ENCODE measurements around the gene RALGPS1.

The RALGPS1 gene

GRCh38 chr9:127081250-127082185 is 166.9 kb downstream of the RALGPS1 start:
- DNase-seq, result no peak

DNA sequence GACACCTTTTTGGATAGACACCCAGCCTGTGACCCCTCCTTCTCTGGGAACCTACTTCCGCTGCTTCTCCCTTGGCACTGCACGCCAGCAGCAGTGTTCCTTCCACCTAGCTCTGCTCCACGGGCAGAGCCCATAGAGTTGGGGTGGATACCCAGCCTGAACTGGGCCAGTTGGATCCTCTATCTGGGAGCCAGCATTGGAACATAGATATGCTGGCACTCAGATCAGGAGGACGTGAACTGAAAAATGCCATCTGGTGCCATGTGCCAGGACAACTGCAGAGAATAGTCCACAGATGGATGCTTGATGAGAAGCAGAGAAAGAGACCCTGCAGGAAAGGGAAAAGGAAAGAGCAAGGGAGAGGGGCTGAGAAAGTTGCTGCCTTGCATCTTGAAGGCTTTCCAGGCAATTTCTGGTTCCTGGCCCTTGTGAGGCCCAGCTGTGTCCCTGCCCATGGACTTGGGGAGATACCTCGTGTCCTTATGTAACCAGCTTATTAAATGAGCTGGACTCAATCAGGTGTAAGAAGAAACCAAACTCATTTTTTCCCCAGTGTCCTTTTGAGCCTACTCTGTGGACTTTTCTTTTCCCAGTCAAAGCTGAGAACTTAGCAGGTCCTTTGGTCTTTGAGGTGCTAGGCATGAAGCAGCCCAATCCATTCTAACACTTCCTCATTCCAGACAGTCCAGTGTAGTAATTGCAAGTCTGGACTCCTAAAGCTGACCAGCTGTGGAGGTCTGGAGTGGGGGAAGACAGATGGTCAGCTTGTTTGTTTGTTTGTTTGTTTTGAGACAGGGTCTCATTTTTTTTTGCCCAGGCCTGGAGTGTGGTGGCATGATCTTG is 168.8 kb downstream of the RALGPS1 start:
- DNase-seq, result no peak

- no peak for DNase-seq
These were observed 169.8 kb downstream of the RALGPS1 start for GRCh38 chr9:127084076-127085039.

GRCh38 chr9:127085186-127085585 is 170.6 kb downstream of the RALGPS1 start:
- no peak for DNase-seq

- DNase-seq, result no peak
These were observed 172.2 kb downstream of the RALGPS1 start for GRCh38 chr9:127086771-127087170.

DNA sequence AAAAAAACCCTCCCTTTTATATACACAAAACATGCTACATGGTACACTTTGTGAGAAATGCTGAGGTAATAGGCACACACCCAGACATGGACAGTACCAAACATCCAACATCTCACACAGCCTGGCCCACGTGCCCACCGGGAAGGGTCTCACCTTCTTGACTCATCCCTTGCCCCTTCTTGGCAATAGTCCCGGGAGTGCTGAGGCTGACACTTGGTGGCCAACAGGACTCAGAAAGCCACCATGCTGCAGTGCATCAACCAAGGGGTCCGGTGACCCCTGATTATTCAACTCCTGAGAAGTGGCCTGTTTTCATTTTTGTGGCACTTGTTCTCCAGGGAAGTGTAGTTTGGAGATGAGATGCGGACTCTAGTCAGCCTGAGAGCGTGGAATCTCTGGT is 172.8 kb downstream of the RALGPS1 start:
- no peak for DNase-seq

DNA sequence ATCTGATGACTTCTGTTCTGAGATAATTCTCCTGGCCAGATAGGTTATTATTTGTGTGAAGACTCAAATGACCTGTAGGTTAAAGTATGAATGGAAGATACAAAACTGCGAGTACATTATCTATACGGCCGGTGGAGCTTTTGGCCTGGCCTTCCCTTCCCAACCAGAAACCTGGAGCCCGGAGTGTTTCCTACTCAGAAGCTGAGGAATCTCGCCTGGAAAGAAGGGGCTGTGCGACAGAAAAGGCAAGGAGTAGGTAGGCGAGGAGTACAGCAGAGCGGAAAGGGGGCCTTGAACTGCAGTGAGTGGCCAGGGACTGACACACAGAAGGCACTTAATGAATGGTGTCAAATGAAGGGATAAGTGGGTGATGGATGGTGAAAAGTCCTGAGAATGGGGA is 173.3 kb downstream of the RALGPS1 start:
- no peak for DNase-seq

DNA sequence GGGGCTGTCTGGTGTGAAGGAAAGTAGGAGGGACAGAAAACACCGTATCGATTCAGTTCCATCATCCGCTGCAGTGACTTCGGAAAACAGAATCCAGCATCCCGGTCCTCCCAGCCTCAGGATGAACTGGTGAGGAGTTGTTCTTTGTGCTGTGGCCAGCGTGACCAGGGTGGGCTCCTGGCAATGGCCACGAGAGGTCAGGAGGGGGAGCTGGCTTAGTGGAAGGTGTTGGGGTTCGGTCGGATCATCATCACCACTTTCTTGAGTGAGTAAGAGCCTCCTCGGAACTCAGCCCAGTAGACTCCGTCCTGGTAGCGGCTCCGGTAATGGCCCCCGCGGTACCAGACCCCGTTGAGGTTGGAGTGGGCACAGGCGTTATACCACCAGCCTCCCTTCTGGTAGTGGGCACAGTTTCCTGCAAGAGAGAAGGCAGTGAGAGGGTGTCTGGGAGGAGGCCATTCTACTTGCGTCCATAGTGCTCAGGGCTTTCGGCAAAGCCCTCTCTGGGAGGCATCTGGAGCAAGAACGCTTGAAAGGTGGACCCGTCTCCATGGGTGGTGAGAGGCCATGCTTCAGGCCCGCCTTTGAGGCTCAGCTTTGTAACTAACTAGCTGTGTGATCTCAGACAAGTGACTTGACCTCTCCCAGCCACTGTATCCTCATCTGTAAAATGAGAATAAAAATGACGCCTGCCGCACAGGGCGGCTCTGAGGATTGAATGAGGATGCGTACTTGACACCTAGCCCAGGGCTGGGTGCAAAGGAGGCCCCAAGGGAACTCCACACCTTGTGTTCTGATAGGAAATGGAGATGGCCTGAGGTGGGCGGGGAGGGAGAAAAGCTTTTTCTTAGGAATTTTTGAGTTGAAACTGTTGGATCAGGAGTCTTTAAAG is 174.4 kb downstream of the RALGPS1 start:
- no peak for DNase-seq

DNA sequence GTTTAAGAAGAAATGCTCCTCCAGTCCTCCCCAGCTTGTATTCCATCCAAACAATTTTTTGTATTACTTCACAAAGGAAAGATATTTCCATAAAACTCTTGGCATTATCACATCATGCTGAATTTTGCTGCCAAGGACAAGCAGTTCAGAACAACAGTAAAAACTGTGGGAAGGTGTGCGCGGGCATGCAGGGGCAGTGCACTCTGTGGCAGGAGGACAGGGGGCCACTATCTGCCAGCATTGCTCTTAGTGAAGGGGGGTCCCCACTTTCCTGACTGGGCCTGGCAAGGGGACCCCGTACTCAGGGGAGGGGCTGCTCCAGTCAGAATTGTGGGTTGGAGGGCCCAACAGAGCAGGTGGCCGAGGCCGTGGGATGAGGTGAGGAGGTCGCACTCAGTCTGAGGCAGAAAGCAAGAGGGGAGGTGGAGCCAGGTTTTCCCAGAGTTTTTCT is 175.1 kb downstream of the RALGPS1 start:
- DNase-seq, result no peak

- no peak for DNase-seq
These were observed 175.9 kb downstream of the RALGPS1 start for GRCh38 chr9:127090341-127090985.

DNA sequence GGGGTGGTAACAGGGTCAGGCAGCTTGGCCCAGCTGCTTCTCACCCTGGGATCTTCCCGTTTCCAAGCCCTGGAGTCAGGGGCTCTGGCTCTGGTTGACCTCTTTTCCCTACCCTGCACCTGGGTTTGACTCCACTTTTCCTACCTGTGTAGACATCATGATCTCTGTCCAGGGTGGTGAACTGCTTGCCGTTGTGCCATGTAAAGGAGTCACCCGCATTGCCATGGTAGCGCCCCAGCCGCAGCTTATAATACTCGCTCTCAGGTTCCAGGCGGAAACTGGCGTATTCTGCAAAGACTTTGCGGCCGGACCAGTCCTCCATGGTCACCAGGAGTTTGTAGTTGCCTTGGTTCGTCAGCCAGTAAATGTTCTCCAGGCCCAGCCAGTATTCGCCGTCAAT is 176.9 kb downstream of the RALGPS1 start:
- no peak for DNase-seq

DNA sequence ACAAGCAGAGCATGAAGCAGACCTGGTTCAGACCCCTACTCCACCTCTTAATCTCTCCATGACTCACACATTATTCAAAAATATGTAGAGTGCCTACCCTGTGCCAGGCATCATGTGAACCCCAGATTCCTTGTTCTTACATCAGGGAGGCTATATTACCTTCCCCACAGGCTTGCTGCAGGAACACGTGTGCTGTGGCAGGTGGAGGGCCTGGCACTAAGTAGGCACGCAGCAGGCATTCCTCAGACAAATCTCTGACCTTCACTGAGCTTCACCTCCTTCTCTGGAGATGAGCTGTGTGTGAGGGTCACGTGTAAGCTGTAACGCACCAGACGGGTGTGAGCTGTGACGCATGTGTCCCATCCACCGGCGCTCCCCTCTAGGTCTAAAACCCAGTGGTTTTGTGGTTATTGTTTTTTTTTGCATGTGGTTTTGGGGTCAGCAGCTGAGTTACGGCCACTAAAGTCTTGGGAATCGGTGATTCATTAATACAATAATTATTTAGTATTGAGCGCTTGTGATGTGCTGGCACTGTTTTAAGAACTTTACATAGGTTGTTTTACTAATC is 177.5 kb downstream of the RALGPS1 start:
- DNase-seq, result no peak

DNA sequence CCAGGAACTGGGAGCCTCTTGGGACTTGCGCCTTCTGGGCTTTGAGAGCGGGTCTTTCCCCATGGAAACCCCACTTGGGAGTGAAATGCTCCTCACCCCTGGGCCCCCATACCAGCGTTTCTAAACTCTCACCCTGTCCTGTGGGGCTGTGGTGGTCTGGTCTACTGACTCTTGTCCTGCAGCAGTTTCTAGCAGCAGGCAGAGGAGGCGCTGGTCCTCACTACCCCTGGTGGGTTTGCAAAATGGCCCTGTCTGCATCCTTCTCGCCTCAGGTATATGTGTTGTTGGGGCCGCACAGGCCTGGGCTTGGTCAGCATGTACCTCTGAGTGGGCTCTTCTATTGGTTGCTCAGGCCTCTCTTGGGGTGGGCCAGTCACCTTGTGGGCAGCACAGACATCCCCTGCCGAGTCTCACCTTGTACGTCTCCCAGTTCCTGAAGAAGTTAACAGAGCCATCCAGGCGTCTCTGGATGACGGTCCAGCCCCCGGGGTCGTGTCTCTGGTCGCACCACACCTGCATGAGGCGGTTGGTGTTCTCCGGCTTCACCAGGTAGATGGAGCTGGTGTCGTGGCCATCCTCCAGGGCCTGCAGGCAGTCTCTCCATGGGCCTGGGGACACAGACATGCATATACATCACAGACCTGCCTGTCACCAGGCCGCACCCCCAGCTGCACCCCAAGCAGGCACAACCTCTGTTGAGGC is 178.9 kb downstream of the RALGPS1 start:
- DNase-seq, result no peak

DNA sequence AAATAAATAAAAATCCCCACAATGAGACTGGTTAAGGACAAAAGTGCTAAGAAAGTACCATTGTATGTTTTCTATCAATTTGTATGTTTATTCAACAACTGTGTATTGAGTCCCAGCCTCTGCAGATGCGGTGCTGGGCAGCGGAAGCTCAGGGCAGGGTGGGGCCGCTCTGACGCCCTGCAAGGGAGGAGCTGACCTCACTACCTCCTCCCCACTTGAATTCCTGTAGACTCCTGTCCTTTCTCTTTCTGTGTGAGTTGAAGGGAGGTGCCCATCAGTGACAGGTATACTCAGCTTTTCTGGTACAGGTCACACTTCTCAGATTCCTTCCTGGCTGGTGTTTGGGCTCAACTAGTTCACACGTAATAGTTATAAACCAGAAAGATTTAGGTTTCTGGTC is 180.8 kb downstream of the RALGPS1 start:
- no peak for DNase-seq

DNA sequence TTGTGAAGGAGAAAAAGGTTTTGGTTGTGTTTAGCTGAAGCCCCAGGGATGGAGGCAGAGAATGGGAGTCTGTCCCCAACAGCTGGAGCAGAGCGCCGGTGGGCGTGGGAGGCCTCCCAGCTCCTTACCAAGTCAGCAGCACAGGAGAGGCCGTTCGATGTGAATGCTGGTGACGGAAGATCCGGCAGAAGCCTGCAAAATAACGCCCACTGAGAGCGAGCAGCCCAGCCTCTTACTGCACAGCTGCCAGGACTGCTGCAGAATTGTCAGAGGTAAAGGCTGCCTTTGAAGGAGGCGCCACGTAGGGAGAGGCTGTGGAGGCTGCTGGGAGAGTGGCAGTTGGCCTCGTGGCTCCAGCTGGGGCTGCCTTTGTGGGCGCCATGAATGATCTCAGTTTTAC is 181.6 kb downstream of the RALGPS1 start:
- no peak for DNase-seq

GRCh38 chr9:127097683-127098082 is 183.1 kb downstream of the RALGPS1 start:
- DNase-seq, result no peak

DNA sequence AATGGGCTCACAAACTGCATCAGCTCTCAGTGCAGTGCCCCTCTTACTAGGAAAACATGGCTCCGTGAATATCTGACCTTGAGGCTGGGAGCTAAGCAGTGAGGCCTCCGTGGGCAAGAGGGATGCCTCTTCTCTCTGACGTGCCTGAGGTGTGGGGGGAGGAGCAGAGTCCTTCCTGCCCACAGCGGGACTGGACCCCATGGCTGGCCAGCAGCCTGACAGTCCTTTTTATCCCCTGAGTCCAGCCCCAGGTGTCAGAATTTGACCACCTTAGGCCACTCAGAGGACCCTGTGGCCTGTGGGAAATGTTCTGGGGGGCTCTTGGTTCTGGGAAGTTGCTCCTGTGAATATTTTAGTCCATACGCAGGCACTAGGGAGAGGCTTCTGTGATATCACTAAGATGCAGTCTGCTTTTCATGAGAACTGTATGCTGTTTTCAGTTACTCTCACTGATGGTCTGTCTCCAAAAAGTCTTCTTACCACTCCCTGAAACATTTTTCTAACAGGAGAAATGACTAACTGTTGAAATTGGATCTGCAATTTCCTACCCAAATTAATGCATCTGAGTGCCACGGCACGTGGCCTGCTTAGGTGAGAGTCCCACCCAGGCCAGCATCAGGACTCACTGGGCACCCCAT is 184.5 kb downstream of the RALGPS1 start:
- DNase-seq, result no peak

DNA sequence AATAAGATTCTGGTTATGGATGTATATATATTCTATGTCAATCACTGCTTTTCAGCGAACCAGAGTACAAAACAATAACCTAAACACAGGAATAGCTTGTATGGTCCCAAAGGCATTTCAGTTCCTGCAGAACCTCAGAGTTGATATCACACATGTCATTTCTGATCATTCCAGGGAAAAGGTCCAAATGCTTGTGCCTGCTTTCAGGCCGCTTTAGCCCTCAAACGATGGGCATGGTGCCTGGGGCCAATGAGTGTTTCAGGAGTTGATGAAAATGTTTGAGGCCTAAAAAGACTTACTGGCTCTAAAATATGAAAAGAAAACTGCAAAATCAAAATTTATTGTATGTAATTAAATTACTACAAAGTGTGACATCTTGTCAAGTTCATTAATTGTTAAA is 185.1 kb downstream of the RALGPS1 start:
- no peak for DNase-seq

- no peak for DNase-seq
These were observed 187.6 kb downstream of the RALGPS1 start for GRCh38 chr9:127102176-127102575.
